ENCODE measurements around the gene FMO1.

DNA sequence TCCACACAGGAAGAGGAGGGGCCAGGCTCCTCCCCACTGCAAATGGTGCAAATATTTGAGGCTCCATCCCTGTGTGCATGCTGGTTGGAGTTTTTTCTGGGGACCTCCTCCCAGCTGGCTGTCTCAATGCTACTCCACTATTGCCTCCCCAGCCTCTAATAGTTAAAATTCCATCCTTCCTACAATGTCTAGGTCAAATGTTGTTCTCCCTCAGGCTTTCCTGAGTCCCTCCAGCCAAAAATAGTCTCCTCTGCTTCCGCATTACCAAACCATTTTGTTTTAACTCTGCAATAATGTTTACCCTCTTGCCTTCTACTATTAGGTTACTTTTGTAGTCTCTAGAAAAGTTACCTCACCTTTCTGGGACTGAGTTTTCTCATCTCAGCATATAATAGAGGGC, 29.6 kb upstream of the FMO1 start:
- TF ChIP-seq CTCF (IDR thresholded peaks at IDR 0.05) (no peak), EP300 (IDR thresholded peaks at IDR 0.05) (no peak), POLR2A (IDR thresholded peaks at IDR 0.05) (no peak), POLR2AphosphoS5 (IDR thresholded peaks at IDR 0.05) (no peak)

Measured in stomach (tissue), 4 donors.